Fibroblast of skin of back (primary cell): ENCODE results near the gene PLIN4.
"Not testable (repeated sequence)": the region's sequence is repeated elsewhere in the genome, so short reads cannot be mapped to it uniquely, and the experiment has no call there.

Experiments used
- DNase-seq: peaks from one replicate; pipeline ENCODE4 v3.0.0-alpha.2; 2013

The PLIN4 gene

GRCh38 chr19:4543842-4544647 is 25.8 kb upstream of the PLIN4 start:
- DNase-seq, result no peak

- no peak for DNase-seq
Measured at GRCh38 chr19:4542896-4543841, 24.9 kb upstream of the PLIN4 start.

- not testable (repeated sequence) for DNase-seq
Measured at GRCh38 chr19:4541806-4542145, 23.5 kb upstream of the PLIN4 start.

GRCh38 chr19:4541114-4541805 is 23.0 kb upstream of the PLIN4 start:
- no peak for DNase-seq

GRCh38 chr19:4539693-4540581 is 21.7 kb upstream of the PLIN4 start, which contains the start of gene LRG1:
Gene LRG1, minus strand, starts transcription at chr19:4540036. Its CDS starts 23 bp downstream, at chr19:4540013.
- no peak for DNase-seq

- DNase-seq, result no peak
Measured at GRCh38 chr19:4539169-4539692, 20.9 kb upstream of the PLIN4 start.

GRCh38 chr19:4538601-4538954 is 20.3 kb upstream of the PLIN4 start:
- no peak for DNase-seq

GRCh38 chr19:4537953-4538600 is 19.8 kb upstream of the PLIN4 start:
- no peak for DNase-seq

GRCh38 chr19:4536798-4537197 is 18.5 kb upstream of the PLIN4 start:
- DNase-seq, result no peak

- DNase-seq, result peak; percentile 20
Measured at GRCh38 chr19:4534836-4535658, 16.8 kb upstream of the PLIN4 start, which contains the start of gene PLIN5. Gene PLIN5, minus strand, starts transcription at chr19:4535224. Its CDS starts 1,150 bp downstream, at chr19:4534074.

GRCh38 chr19:4533835-4534424 is 15.6 kb upstream of the PLIN4 start:
- no peak for DNase-seq

- DNase-seq, result no peak
Measured at GRCh38 chr19:4533334-4533733, 15.0 kb upstream of the PLIN4 start.

- no peak for DNase-seq
Measured at GRCh38 chr19:4531562-4532165, 13.4 kb upstream of the PLIN4 start.

- no peak for DNase-seq
Measured at GRCh38 chr19:4529924-4530522, 11.7 kb upstream of the PLIN4 start.

GRCh38 chr19:4528843-4529242 is 10.6 kb upstream of the PLIN4 start:
- no peak for DNase-seq

GRCh38 chr19:4527377-4527776 is 9.1 kb upstream of the PLIN4 start:
- not testable (repeated sequence) for DNase-seq

- DNase-seq, result no peak
Measured at GRCh38 chr19:4525563-4526002, 7.3 kb upstream of the PLIN4 start.

GRCh38 chr19:4524808-4525562 is 6.7 kb upstream of the PLIN4 start:
- DNase-seq, result peak; percentile 40
